ENCODE data around the gene DLG1. TPM values are rescaled to one million over a fixed set of nuclear protein-coding genes. Genes with fewer than 3 reads are reported as not detected.

Gene DLG1
- total and polyA plus RNA-seq, 2 of the 4 experiments (the other 2 are of a cell fraction): 21.2 to 57.7 TPM

- Histone ChIP-seq H4K20me1 (ENCODE audit: insufficient read depth, low read length) (no peaks in the 10 kb centered on the region), H3K14ac (replicated peaks; ENCODE audit: low read depth, low read length) (no peak overlapping the region), H3K27me3 (ENCODE audit: control insufficient read depth, insufficient read depth, low read length) (no peaks in the 10 kb centered on the region), H2BK120ac (ENCODE audit: low read depth, low read length) (no peak overlapping the region), H2BK5ac (ENCODE audit: low read depth, low read length, poor library complexity, severe bottlenecking) (no peak overlapping the region), H4K5ac (ENCODE audit: low read depth, low read length) (no peak overlapping the region), H2AK5ac (ENCODE audit: low read depth, low read length) (no peak overlapping the region), H3K9me3 (ENCODE audit: control insufficient read depth, insufficient read depth, low read length) (no peaks in the 10 kb centered on the region), H2BK15ac (ENCODE audit: low read depth, low read length) (no peak overlapping the region), H2BK20ac (ENCODE audit: low read depth, low read length) (no peak overlapping the region), H3K56ac (ENCODE audit: extremely low read depth, insufficient read depth, low read length) (no peak overlapping the region), H4K8ac (ENCODE audit: low read depth in 2 of 2, low read length in 2 of 2) (no peak overlapping the region), H3K4me3 (ENCODE audit: insufficient read depth, low read depth, low read length) (no peak overlapping the region), H3K18ac (ENCODE audit: low read depth, low read length) (no peak overlapping the region), H3K4me1 (ENCODE audit: control insufficient read depth, insufficient read depth, low read length) (no peaks in the 10 kb centered on the region), H3K23ac (ENCODE audit: low read depth, low read length) (no peak overlapping the region), H4K91ac (ENCODE audit: insufficient read depth, low read depth, low read length) (no peak overlapping the region), H2AFZ (replicated peaks; ENCODE audit: low read length, poor library complexity) (no peak overlapping the region), H3K9ac (ENCODE audit: low read depth, low read length) (no peak overlapping the region), H3K4ac (ENCODE audit: low read depth, low read length) (no peak overlapping the region), H3K4me2 (ENCODE audit: low read depth, low read length) (no peak overlapping the region), H3K27ac (ENCODE audit: insufficient read depth, low read length) (no peak overlapping the region), H3K9me1 (ENCODE audit: insufficient read depth, low read length) (no peaks in the 10 kb centered on the region), H3K36me3 (ENCODE audit: control insufficient read depth, insufficient read depth, low read length) (peaks cover 7% of the 10 kb centered on the region), H2AK9ac (replicated peaks; ENCODE audit: low read depth, low read length, poor library complexity) (no peak overlapping the region), H3K79me1 (ENCODE audit: low read depth in 1 of 2, low read length in 2 of 2) (no peaks in the 10 kb centered on the region; a peak in 1 of 4 replicates)
- TF ChIP-seq CHD1 (IDR thresholded peaks at IDR 0.05; ENCODE audit: low read depth, low read length) (no peak), RFX5 (IDR thresholded peaks at IDR 0.05; ENCODE audit: low read depth, low read length) (no peak), MAZ (IDR thresholded peaks at IDR 0.05; ENCODE audit: borderline replicate concordance, low read depth, low read length) (no peak), FOS (IDR thresholded peaks at IDR 0.05; ENCODE audit: low read depth, low read length) (no peak), NFE2L2 (IDR thresholded peaks at IDR 0.05; ENCODE audit: low read depth, low read length) (no peak), CEBPB (IDR thresholded peaks at IDR 0.05; ENCODE audit: low read depth, low read length) (0 out of 2 replicates have a peak, but pooled peaks have one; percentile 29), POLR2A (IDR thresholded peaks at IDR 0.05; ENCODE audit: low read depth, low read length) (no peak)
- dilution Hi-C loops (cut with HindIII; ENCODE audit: low sequenced_read_pairs, unreplicated experiment) (no loop called here), in situ Hi-C loops (cut with MboI; ENCODE audit: low sequenced_read_pairs) (no loop called here), intact Hi-C loops (cut with micrococcal nuclease) (no loop called here)
- no TSS peak for BruUV-seq (replicated peaks)
- POLR2A ChIA-PET (ENCODE audit: unreplicated experiment): no interaction called here
- no peak for DNase-seq
- CTCF ChIA-PET: no interaction called here
- ATAC-seq (ENCODE audit: low read depth): no peak
- no CpG with 5 or more reads among the region's 6 CpGs for WGBS, 2 experiments (ENCODE audit: extremely low coverage in 2 of 2, insufficient read length in 1 of 2)
Observed at GRCh38 chr3:197041875-197042488, 256.4 kb downstream of the DLG1 start.

All from IMR-90 (cell line).